Adrenal gland (tissue), 5 donors: Measurements from ENCODE around the gene ALPG.

ENCODE experiments used
- CTCF ChIP-seq, 6 experiments: fragments of 450-650 bp in 4 of 6; fragments of 200-600 bp in 2 of 6; sonication (generic) in 1 of 6; IDR thresholded peaks; 1 replicate in 5 of 6; 2 replicates in 1 of 6; pipeline versions ENCODE4 v1.5.1 to v1.8.0; 2016 to 2021; ENCODE audit warnings: antibody characterized with exemption in 6 of 6, mild to moderate bottlenecking in 2 of 6, moderate library complexity in 1 of 6
- POLR2A ChIP-seq, 2 donors: fragments of 450-650 bp; IDR thresholded peaks; one replicate each; pipeline ENCODE4 v1.6.1; 2017; ENCODE audit warnings: antibody characterized with exemption in 2 of 2, mild to moderate bottlenecking in 2 of 2, moderate library complexity in 1 of 2
- donor health status: DM: no; HTN: no; CAD: no.

GRCh38 chr2:232406556-232407310 lies at the start of gene ALPG:
- TF ChIP-seq POLR2A (IDR thresholded peaks at IDR 0.05) (no peak), CTCF (IDR thresholded peaks at IDR 0.05) (no peak)
